Dermis microvascular lymphatic vessel endothelial cell (primary cell): Measurements from ENCODE around the gene PAX1. TPM values are rescaled to one million over a fixed set of nuclear protein-coding genes. Genes with fewer than 3 reads are reported as not detected.

Source experiments
- DNase-seq, 2 donors: peaks; one replicate each; pipeline versions ENCODE4 v3.0.0 to v3.0.0-alpha.2; 2010; ENCODE audit warnings: low read depth in 2 of 2
- total RNA-seq: library from RNA; depleted of rRNA; stranded (reverse); fragments of >200 nt; gene quantifications from 2 replicates; pipeline ENCODE4 v1.2.1, GENCODE V29; 2014

PAX1 gene
- not detected in 2 replicates for total RNA-seq

DNA sequence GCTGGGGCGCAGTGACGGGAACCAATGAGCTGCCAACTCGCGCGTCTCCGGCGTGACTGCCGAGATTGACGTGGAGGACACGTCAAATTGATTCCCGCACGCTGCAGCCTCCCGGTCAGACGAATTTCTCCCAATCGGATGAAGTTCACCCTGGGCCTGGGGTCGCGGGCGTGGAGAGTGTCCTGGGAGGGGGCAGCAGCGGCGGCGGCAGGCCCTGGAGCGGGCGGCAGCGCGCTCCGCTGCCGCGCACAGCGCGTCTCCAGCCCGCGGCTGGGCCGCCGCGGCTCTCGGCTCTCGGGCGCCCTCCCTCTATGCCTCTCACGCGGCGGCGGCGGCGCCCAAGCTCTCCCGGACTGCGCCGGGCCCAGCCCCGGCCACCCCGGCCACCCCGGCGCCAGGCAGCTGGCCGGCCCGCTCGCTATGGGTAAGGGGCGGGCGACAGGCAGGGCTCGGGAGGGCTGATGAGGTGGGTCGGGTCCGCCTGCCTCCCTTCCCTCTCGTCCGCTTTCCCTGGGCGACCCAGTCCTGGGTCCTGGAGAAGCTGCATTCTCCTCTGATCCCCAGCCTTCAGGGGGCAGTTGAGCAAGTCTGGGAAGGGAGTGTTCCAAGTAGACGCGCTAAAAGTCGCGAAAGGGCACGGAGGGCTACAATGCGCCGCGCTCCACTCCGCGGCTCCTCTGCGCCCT lies at the start of gene PAX1:
PAX1 (plus strand) TSS at position 90 of the 686 bp plus-strand sequence; CDS start at position 139, 49 bp downstream.
- DNase-seq, result peak in 1 of 2 donors; percentile 25

DNA sequence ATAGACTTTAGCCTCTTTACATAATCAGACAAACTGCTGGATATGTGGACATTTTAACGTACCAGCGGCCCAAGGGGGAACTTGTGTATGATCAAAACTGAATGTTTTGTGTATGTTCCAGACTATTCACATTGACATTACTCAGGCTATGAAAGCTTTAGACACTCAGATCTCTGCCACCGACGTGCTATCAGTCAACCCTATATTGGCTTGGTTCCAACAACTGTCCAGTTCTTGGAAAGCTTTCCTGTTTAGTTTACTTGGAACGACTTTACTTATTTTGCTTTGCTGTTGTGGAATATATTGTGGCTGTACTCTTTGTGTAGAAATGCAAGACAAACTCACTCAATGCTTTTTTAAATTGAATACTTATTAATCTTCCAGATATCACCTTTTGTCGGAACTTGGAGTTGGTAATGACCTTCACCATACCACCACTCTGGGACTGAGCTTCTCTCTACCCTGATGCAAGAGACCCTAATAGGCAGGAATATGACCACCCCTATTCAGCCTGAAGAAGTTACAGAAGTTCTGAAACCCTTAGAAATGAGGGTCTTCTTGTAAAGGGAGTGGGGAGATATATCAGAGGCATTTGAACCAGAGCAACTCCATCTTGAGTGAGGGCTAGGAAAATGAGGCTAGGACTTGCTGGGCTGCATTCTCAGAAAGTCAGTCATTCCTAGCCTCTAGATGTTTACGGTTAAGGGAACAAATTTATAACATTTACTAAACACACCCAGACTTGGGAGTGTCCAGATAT lies 49.0 kb upstream of the PAX1 start:
- no peak for DNase-seq

DNA sequence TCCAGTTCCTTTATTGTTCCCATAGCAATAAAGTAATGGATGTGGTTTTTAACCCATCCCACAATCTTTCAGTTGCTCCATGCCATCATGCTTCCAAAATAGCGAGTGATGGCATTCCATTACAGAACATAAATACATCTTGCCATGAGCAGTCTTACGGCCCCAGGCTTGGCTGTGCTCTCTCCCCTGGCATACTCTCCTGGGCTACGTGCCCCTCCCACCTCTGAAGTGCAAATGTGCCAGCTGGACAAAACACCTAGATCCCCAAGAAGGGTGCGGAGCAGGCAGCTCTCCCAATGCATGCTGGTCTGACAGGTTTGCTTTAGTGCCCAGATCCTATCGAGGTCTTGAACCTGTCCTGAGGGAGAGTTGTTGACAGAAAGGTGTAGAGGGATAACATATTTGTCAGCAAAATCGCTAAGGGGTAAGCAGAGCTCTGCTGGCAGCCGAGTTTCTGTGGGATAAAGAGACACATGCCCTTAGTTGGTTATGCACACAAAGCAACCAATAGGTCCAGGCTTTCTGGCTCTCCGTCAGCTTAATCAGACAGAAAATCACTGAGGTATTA lies 43.9 kb upstream of the PAX1 start:
- DNase-seq, result no peak

DNA sequence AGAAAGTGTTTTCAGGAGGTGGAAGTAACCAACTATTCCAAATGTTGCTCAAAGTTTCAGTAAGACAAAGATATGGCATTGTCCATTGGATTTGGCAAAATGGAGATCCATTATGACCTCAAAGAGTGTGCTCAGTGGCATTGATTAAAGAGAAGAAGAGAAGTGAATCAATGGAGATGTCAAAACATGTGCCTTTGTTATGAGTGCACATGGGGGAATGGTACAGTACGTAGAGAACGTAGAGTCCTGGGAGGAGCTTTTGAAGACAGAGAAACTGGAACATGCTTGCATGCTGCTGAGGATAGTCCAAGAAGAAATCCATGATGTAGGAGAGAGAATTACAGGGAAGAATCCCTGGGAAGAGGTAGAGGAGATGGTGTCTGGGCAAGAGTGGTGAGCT lies 42.0 kb upstream of the PAX1 start:
- DNase-seq, result no peak

DNA sequence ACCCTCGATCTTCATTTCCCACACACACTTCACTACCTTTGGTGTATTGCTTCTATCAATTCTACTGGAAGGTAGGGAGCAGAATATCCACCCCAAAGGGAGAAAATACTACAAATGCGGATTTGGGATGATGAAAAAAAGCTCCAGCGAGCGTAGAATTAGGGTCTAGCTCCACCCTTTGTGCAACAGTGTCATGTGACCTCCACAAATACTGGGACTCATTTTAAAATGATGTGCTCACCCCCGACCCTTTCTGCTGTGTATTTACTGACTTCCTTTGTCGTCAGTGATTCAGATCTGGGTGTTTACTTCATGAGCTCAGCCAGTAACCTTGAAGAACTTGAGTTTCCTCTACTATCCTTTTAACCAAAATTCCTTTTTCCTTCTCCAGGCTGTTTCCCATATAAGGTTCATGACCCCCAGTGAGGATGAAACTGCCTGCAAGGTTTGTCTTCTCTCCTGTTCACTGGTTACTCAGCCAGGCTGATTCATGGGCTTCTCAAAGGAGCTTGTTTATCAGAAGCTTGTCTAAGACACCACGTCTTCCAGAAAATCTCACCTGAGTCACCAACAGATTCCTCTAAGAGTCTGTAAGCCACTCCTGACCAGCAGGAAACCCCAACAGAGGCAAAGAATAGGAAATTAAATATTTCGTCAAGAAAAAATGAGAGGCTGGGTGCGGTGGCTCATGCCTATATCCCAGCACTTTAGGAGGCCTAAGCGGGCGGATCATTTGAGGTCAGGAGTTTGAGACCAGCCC lies 39.6 kb upstream of the PAX1 start:
- DNase-seq, result no peak

DNA sequence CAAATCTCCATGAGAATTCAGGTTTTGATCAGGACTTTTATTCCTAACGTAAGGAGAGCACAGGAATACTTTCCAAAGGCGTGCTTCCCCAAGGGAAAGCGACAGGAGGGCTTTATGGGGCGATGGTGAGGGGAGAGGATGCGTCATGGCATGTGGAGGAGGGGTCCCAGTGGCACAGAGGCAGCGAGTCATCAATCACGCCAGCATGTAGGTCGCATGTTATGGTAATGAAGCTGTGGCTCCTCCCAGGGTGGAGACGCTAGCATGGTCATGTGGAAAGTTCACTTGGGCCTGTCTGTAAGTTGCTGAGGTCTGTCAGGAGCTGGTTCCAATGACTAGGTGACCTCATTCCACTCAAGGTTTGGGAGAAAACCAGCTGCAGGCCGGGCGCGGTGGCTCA lies 35.3 kb upstream of the PAX1 start:
- DNase-seq, result no peak

DNA sequence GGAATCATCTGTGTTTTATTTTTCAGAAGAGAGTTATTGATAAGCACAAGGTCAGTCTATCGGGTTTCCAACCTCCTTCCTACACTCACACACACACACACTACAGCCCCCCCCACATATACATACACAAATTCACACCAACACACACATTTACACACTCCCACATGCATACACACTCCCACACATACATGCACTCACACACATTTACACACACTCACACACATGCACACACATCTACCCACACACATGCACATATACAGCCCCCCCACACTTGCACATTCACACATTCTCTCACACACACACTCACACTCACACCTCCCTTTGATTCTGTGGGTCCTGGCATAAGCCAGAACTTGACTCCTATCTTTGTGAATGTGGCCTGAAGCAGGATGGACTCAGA lies 34.5 kb upstream of the PAX1 start:
- DNase-seq, result no peak

DNA sequence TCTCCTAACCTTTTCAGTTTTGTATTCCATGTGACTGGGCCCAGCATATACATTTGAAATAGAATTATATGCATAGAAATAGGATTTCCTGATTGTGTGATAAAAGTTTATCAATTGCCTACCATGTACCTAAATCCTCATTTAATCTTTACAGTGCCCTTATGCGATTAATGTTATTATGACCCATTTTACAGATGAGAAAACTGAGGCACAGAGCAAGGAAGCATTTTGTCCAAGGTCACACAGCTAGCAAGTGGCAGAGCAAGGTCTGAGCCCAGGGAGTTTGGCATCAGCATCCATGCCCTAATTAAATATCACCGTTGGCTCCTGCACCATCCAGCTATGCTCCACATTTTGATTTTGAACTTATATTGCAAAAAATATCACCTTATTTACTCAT lies 28.2 kb upstream of the PAX1 start:
- no peak for DNase-seq

DNA sequence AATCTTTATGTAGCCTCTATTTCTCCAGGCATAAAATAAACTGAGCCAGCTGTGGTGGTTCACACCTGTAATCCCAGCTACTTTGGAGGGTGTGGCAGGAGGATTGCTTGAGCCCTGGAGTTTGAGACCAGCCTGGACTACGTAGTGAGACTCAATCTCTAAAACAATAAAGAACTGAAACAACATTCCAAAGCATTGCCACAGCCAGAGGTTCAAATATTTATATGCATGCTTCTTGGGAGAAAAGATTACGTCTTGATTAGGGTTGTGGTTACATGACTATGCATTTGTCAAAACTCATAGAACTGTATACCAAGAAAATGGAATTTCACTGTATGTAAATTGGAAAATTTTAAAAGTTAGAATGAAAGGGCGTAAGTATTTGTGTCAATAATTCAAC lies 27.7 kb upstream of the PAX1 start:
- no peak for DNase-seq

DNA sequence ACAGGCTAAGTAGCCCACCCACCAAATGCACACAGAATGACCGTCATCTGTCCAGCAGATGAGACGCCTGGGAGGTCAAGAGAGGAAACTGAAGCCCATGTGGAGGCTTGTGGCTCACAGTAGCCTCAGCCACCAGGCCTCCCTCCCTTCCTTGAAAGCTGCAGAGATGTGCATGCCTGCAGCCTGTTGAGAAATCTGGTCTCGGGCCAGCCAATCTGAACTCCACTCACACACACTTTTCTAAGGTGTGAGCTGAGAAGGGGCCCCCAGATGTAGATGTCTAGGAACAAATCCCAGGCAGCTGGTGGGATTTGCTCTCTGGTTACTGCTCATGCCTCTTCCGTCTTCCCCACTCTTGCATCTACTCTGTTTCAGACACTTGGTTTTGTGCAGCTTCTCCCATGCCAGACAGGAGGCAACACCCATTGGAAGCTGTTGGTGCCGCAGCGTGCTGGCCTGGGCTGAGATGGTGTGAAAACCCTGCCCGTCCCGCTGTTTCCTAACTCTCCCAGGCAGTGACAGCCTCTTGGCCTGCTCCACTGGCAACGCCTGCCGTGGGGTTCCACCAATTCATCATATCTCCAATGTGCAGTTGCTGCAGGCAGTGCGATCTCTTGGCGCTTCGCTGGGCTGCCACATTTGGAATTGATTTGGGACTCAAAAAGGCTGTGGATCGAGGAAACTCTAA lies 24.1 kb upstream of the PAX1 start:
- DNase-seq, result no peak

DNA sequence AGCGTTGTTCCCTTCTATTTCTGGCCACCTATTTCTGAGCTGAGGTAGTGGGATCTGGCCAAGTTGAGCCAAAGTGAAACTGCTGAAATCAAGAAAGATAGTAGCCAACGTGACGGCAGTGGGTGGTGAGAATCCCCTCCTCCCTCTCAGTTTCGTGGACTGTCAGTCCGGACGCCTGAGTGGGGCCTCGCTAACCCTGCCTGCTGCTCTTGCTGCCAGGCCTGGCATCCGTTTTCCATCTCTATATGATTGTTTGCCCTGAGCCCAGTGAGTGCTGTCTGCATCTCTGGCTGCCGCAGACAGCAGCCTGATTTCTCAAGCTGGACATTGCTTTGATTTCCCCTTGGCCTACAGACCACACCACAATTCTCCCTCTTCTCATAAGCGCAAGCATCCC lies 23.5 kb upstream of the PAX1 start:
- DNase-seq, result no peak

DNA sequence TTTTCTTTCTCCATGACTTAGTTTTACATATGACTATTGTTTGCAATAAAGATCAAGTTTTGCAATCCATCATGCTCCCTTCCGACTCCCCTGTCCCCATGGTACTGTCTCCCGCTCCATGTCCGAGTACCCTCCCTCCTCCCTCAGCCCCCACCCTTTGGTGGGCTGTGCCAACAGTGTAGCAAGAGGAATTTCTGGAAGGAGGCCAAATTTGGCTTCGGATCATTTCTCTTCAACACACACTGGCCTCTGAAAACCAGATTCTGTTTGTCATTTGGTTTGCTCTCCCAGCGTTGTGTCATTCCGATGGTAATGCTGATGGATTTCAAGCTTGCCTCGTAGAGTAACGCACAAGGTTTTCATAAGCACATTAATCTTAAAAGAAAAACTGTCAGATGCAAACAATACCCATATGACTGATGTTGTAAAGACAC lies 22.9 kb upstream of the PAX1 start:
- no peak for DNase-seq

DNA sequence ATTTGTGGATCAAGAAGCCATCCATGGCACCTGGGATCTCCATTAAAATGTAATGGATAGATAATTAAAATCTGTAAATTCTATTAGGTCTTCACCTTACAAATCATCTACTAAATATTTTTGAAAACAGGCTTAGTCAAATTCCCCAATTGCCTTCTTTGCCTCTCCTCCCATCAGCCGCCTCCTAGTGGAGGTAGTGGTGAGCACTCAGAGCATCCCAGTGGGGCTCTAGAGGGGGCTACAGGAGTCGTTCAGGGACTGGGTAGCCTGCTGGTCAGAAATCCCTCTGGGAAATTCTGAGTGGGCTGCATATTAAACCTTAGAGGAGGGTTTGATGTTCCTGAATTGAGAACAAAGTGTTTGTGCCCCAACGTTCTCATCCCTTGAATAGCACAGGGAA lies 20.8 kb upstream of the PAX1 start:
- no peak for DNase-seq

DNA sequence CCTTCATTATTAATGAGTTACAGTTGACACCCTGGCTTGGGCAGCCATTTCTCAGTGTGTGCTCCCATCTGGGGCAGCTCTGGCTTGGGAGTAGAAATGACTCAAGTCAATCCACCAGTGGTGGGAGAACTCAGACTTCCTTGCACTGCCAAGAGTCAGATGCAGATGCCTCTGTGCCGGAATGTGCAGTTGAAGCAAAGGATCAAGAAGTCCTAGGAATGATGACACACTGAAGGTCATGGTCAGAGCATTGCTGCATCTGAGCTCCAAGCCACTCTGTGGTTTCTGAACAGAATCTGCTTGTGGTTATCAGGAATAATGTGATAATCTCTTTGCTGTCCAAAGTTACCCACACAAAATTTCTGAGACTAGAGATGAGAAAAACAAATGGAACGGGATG lies 19.5 kb upstream of the PAX1 start:
- no peak for DNase-seq

DNA sequence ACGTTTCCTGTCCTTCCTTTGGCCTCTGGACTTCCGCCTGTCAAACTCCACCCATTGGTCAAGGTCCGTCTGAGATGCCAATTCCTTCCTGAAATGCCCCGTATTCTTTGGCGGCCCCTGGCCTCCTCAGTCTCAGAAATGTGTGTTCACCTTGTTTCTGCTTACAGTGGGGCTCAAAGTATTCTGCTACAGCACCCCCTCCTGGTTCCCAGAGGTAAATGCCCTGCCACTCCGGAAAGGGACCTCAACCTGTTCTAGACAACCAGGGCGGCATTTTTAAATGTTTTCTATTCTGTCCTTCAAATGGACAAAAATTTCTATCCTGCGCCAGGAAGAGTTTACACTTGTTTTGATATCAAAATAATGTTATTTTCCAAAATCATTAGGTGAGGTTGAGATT lies 12.1 kb upstream of the PAX1 start:
- no peak for DNase-seq

DNA sequence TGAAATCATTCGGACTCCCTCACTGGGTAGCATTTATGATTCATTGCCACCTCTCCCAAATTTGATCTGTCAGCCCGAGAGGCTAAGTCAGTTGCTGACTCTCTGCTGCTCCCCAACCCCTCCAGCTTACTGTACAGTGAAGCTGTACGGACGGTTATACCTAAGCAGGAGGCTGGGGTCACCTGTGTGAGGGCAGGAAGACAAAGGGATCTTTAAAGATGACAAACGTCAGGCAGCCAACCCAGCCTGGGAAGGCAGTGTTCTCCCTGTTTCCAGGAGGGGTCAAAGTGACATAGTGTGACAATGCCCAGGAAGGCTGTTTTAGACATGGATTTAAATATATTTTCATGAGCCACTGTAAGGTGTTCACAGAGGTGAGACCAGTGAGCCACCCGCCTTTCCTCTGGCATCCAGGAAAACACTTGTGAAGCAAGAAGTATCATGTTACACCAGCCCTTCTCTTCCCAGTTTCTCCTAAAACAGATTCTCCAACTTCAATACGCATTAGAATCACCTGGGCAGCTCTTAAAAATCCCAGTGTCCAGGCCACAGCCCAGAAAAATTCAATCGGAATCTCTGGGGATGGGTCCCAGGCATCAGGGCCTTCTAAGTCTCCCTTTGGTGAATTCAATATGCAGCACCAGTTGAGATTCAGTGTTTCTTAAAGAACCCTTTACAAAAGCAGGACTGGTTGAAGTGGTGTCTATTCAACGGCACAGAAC lies 6.8 kb upstream of the PAX1 start:
- no peak for DNase-seq

DNA sequence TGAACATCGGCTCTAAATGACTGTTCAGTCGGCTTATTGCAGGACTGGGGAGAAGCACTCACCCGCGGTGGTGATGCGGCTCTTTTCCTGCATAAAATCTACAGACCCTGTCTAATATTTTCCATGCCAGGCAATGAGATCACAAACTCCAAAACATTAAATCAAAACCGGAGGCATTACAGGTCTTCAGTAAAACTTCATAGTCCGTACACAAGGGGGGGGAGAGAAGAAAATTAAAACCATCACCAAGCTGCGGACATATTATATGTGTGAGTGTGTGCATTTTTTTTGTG lies 6.3 kb upstream of the PAX1 start:
- DNase-seq, result no peak

DNA sequence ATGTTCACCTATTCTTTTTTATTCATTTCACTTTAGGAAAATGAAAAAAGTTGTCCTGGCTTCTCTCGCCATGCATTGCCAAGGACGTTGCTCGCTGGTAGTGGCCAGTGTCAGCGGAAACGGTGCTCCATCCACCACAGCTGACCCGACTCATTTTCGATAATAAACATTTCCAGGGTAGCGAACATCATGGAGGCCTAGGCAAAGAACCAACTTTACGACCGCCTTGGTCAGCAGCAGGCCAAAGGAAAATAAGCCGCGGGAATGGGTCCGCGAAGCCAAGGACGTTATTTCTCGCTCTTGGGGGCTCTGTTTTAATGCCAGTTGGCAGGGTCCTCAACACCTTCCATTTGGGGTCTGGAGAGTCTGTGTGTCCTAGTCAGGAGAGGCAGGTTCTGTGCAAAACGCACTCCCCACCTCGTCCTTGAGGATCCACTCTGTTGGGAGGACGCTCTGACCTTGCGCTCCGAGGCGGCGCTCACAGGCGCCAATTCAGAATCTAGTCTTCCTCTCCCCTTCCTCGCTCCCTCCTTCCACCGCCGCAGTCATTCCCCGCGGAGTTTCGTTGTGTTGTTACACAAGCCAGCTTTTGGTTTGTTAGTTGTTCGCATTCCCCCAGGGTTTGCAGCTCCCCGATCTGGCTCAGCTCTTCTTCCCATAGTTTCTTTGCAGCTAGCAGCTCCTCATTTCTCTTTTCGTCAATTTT lies 4.1 kb upstream of the PAX1 start:
- DNase-seq, result no peak

DNA sequence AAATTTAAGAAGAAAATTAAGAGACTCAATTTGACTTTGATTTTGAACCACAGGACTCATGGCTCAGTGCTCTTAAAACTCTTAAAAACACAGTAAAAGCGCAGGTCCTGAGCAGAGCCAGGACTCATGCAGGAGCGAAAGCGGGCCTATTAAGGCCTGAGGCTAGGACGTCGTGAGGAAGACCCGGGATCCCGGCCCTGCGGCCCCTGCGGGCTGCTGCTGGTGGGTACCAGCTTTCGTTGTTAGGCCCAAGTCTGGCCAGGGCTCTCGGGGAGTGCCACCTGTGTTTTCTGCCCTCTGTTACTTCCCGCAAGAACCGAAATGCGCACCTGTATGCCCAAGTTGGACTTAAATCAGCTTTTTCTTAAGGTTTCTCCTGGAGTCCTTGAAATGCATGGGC lies 3.4 kb upstream of the PAX1 start:
- no peak for DNase-seq
